Measurements from ENCODE around the gene COL6A3.
"Not testable (repeated sequence)": the region's sequence is repeated elsewhere in the genome, so short reads cannot be mapped to it uniquely, and the experiment has no call there.

COL6A3 gene

DNA sequence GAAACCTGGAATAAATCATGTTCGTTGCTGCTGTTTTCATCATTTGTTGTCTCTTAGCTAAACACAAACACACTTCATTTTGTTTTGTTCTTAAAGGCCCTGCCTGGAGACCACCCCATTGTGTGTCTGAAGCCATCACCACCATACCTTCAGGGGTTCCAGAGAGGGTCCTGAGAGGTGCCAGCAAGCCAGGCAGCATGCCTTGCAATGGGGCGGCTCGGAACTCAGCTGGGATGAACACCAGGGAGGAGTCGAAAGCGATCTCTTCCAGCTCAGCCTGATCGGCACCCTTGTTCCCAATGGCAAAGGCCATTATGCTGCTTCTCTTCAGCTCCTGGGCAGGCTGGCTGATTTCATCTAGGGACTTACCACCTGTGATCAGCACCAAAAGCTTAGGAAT lies 33.2 kb downstream of the COL6A3 start:
- no peak for DNase-seq (ENCODE audit: low read depth)

DNA sequence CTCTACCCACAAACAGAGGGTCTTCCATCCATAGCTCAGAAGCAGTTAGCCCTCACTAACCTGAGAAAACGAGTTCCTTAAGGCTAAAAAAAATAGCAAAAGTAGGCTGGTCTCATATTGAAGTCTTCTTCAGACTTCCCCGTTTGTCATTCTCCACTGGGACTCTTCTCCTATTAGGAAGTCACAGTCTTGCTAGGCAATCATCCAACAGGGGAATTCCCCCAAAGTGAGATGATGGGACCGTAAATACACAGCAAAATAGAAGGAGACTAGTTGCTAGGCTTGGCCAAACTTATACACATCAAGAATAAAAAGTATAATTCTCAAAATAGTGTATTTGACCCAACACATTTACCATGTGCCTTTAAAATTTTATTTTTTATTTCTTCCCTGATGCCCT lies 34.3 kb downstream of the COL6A3 start:
- DNase-seq (ENCODE audit: low read depth) = no peak

DNA sequence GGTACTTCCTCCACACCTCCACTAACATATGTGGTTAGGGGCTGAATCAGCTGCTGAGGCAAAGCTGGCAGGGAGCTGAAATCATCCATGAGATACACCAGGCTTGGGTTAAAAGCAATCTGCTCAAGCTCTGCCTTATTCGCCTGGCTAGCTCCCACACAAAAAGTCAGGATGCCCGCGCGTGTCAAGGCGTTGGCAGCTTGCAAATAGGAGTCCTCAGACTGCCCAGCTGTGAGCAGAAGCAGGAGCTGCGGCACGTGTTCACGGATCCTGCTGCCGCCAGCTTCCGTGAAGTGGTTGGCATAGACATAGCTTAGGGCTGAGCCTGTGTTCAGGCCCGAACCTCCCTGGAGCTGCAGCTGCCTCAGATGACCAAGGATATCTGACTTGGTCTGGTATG lies 35.3 kb downstream of the COL6A3 start:
- DNase-seq (ENCODE audit: low read depth) = no peak

DNA sequence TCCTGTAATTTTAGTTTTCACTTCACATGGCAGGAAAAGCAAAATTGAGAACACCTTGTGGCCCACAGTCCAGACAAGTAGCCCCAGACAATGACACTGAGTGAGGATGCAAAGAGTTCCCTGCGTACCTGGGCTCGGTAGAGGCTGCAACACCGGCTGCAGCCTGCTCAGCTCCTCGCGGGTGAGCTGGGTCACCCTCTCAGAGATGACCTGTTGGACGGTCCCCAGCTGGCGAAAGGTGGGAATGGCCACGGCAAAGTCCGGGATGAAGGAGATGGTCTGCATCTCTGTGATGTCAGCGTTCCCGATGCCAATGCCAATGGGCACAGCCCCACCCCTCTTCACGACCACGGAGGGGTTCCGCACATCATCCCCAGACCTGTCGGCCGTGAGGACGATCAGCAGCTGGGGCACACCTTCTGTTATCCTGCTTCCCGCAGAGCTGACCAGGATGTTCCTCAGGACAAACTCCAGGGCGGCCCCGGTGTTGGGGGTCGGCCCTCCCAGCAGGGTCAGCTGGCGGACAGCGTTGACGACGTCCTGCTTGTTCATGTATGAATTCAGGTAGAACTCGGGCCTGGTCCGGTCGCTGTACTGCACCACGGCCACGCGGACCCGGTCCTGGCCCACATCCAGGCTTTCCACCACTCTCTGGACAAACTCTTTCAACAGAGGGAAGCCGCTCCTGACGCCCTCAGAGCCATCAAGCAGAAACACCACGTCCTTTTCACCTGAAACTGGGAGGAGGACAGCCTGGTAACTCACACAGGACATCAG lies 39.5 kb downstream of the COL6A3 start:
- DNase-seq (ENCODE audit: low read depth) = no peak

DNA sequence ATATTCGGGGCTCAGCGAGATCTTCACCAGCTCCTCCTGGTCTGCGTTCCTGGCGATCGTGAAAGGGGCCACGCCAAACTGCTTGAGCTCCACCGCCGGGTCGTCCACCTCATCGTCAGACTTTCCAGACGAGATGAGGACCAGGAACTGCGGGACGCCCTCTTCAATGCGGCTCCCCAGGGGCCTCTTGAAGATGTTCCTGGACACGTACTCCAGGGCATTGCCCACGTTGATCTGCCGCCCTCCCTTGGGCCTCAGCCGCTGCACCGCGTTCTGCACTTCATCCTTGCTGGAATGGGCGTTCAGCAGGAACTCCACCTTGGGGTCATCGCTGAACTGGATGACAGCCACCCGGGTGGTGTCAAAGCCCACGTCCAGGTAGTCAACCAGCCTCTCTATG lies 42.1 kb downstream of the COL6A3 start:
- no peak for DNase-seq (ENCODE audit: low read depth)

DNA sequence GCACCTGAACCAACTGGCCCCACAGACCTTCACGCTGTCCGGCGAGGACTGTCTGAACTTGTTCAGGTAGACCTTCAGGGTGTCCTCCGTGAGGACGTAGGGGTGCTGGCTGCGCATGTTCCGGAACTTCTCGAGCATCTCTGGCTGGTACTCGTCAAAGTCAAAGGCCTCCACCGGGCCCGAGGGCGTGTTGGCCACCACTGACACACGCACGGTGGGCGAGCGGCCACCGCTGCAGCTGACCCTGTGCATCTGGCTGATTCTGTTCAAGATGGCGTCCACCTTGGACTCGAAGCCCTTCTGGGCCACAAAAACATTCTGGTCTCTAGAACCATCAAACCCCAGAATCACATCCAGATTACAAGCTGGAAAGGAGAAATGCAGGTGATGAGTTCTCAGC lies 48.3 kb downstream of the COL6A3 start:
- no peak for DNase-seq (ENCODE audit: low read depth)

DNA sequence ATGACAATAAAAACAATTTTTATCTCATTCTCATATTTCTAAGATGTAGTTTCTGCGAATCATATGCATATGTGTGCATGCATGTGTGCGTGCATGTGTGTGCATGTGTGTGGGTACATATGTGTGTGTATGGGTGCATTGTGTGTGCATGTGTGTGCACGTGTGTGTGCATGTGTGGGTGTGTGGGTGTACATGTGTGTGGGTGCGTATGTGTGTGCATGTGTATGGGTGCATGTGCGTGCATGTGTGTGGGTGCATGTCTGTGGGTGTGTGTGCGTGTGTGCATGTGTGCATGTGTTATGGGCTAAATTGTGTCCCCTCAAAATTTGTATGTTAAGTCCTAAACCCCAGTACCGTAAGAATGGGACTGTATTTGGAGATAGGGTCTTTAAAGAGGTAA lies 49.3 kb downstream of the COL6A3 start:
- DNase-seq (ENCODE audit: low read depth) = no peak

DNA sequence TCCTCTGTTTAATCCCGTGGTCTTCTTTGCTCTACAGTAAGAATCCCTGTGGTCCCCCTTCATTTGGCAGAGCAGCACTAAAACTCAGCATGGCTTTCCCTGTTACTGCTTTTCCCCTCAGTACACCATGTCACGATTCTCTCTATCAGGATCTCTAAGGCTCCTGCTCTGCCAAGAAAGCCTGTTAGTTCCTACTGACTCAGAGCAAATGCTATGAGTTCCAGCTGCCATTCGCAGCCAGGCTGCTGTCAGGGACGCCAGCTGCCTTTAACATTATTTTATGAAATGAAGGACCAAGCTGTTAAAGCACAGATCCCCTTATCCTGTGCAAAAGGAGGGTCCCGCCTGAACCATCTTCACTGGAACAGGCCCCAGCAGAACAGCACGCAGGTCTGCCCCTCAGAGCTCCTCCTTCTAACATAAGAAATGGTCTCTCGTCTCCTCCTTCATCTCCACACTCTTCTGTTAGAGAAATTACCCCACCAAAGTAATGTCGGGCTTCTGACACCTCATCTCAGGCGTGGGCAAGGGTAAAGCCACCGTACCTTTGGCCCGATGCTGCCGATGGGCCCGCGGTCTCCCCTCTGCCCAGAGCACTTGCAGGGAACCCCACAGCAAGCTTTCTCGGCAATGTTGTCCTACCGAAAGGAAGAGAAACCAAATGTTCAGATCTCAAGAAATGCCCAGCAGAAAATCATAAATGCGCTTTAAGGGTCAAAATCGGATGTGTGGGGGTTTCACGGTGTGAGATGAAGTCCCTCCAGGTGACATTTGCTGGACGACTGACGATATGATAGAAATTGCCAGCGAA lies 52.6 kb downstream of the COL6A3 start:
- DNase-seq (ENCODE audit: low read depth) = no peak

DNA sequence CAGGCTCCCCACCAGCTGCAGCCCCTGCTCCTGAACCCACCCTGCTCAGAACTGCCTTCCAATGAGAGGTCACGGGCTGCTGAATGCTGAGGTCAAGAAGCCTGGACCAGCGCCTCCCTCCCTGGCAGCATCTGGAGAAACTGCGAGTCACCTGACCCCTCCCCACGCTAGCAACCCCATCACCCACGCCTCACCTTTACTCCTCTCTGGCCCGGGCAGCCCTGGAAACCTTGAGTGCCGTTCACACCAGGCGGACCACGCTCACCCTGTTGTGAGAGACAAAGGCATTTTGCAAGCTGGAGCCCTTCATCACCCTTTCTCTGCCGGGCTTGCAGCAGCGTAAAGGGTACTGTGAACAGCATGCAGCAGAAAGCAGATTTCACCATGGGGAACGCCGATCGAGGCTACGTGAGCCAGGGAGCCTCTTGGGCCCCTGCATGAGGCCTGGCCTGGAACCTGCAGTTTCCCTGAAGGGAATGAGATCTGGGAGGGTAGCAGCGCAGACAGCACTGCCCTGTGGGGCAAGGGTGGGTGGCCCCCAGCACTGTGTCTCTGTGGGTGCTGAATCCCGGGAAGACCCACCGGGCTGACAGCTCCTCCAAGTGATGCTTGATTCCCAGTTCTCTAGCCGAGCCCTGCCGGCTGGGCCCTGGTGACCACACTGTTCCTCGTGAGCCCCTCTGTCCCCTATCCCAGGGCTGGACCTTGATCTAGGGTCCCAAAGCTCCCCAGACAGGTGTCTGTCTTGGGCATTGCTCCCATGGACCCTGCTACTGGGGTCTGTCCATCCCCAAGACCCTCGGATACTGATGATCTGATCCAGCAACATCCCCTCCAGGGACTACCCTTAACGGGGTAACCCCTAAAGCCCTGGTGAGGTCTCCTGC lies 53.8 kb downstream of the COL6A3 start:
- no peak for DNase-seq (ENCODE audit: low read depth)

DNA sequence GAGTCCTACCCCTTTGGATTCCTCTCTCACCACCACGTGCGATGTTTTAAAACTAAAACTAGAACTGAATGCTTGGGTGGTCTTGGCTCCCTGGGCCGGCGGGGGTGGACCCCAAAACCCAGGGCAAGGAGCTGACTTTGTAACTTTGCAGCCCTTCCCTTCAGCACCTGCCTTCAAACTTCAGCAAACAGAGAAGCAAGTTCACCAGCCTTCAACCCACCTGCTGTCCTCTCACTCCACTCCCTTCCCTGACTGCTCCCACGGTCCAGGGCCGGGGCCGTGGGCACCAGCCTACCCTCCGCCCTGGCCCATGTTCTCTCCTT lies 54.5 kb downstream of the COL6A3 start:
- DNase-seq (ENCODE audit: low read depth) = no peak

DNA sequence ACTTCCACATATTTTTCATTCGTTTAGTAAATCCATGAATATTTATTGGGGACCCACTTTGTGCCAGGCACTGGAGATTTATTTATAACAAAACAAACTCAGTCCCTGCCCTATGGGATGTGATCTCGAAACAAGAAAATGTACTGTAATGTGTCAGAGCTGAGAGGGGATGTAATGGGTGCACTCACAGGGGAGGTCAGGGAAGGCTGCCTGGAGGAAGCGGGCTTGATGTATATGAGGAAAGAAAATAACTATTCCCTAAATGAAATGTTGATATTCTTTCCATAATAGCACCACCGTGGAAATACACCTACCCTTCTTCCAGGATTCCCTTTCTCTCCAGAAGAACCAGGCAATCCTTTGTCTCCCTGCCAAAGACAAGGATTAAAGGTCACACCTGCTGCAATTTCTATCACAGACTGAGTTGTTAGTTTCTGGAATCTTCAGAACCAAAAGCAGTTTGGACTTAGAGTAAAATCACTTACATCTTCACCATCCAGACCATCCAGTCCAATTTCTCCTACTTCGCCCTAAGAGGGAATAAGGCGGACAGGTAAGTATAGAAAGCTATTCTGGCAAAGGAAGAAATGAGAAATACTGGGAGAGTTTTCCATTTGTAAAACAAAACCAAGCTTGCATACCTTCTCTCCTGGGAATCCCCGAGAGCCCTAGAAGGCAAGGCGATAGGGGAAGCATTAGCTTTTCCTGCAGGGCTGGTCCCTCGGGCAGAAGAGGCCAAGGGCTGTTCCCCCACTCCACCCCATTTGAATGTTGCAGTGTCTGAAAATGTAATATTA lies 55.0 kb downstream of the COL6A3 start:
- no peak for DNase-seq (ENCODE audit: low read depth)

DNA sequence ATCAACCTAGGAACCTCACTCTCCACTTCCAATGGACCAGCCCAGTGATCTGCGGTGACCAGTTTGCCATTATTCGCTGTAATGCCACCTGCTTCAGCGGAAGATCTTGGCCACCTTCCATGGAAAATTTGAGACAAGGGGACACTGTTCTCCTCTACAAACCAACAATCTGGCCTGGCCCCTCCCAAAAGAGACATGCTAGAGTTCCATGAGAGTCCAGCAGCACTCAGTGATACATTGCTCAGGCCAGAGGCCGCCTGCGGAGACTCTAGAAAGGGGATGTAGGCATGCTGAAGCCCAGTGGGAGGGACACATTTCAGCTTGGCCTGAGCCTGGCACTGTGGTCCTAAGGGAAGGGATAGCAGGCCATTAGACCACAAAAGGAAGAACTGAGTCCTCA lies 58.3 kb downstream of the COL6A3 start:
- no peak for DNase-seq (ENCODE audit: low read depth)

DNA sequence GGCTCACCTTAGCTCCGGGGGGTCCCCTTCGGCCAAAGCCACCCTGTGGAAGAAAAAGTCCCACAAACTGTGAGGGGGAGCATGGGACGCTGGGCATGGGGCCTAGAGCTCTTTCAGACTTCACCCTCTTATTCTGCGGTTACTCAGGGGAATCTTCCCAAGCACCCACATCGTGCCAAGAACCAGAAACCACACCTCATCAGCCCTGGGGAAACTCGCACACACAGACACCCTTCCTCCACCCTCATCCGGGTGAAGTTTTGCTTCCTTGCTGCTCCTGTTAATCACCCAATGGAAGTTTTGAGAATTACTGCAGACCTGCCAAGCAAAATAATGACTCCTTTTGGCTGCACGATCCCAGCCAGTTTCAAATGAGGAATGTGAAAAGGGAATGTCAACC lies 59.1 kb downstream of the COL6A3 start:
- DNase-seq (ENCODE audit: low read depth) = no peak

DNA sequence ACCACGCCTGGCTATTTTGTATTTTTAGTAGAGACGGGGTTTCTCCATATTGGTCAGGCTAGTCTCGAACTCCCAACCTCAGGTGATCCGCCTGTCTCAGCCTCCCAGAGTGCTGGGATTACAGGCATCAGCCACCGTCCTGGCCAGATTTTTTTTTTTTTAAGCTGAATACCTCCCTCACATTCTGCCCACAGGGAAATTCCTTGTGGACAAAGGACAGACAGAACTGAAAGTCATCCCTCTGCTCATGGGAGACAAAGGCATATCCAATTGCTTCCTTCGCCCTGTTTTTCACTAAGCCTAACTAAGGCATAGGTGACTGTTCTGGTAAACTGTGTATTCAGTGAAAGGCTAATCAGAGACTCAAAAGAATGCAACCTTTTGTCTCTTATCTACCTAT lies 59.8 kb downstream of the COL6A3 start:
- DNase-seq (ENCODE audit: low read depth) = not testable (repeated sequence)

DNA sequence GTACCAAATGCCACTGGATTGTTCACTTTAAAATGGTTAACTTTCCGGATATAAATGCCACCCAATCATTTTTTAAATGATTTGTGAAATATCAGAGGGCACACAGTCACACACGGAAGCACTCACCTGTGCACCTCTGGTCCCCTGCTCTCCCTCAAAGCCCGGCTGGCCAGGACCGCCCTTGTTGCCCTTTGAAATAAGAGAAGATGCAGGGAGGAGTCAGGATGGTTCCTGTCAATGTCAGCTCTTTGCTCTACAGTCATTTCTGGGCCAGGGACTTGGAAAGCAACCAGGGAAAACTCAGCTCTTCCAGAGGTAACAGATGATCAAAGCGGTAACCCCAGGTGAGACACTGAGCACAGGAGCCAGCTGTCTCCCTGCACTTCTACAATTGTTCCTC lies 60.7 kb downstream of the COL6A3 start:
- DNase-seq (ENCODE audit: low read depth) = no peak

DNA sequence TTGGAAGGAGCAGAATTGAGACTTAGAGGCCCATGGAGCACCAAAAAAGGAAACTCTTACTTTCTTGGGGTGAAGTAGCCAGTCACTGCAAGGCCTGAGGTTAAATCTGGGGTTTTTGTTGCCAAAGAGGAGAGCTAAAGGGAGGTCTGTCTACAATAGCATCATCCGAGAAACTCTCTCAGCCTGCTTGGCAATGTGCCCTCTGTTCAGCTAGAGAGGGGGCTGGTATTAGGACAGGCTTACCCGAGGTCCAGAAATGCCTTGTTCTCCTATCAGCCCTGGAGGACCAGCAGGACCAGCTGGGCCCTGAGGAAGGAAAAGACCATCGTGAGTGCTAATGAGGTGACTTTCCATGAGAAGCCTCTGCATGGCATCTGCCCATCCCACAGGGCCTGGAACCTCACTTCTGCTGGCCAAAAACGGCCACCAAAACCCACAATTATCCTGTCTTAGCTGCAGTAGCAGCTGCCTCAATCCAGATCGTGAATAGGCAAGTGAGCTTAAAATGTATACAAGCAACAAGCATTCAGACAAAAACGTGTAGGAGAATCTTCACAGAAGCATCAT lies 61.6 kb downstream of the COL6A3 start:
- DNase-seq (ENCODE audit: low read depth) = no peak

DNA sequence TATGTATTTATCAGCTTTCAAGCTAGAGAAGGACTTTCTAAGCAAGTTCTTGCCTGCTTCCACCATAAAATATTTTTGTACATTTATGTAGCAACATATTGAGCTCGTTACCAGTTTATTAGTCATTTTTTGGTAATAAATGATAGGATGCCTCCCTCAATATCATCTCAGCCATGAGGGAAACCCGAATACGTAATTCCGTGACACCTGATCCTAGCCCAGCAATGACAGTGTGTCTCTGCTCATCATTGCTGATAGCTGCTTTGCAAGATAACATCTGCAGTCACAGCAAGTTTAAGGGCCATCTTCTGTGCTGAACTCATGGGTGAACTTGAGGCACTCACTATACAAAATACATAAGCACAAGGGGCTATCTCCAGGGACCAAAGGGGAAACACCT lies 62.2 kb downstream of the COL6A3 start:
- DNase-seq (ENCODE audit: low read depth) = no peak

DNA sequence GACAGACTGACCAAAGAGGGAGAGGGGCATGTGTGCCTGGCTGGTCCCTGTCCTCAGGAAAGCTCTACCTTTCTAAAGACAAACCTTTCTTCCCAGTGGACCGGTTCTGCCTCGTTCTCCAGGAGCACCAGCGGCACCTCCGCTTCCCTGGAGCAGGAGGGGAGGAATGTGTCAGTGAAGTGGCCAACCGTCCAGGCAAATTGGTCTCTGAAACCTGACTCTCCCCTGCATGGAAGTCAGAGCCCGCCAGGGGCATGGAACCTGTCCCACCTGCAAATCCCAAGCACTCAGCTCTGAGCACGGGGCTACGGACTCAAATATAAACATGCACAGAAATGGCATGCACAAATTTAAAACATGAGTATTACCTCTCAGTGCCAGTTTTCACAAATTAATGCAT lies 62.9 kb downstream of the COL6A3 start:
- no peak for DNase-seq (ENCODE audit: low read depth)

DNA sequence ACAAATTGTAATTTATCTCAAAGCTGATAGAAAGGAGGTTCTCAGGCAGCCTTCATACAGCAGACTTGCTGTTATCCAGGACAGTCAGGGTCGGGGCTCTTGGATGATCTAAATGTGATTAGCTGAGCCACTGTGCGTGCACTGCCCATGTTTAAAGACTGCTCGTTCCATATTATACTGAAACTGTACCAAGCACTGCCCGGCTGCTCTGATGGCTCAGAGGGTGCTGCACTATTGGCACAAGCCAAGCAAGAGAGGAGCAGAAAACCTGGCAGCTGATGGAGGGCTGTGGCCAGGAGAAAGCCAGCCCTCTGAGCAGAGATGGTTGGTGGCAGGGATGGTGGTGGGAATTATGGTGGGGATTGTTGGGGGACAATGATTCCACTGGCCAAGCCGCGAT lies 63.4 kb downstream of the COL6A3 start:
- DNase-seq (ENCODE audit: low read depth) = no peak

DNA sequence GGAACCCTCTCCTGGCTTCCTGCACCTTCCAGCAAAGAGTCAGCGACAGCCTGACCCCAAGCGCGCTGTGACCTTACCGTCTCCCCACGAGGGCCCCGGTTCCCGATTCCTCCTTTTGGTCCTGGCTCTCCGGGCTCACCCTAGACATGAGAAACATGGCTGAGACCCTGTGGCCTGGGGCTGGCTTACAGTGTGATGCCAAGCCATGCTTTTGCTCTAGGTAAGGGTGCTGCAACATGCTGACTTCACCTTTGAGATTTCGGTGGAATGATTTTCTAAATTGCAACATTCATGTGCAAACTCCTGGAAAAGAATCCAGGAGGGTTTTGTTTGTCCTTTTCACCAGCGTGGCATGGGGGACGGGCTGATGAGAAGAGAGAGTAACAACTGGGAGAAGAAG lies 63.9 kb downstream of the COL6A3 start:
- no peak for DNase-seq (ENCODE audit: low read depth)

DNA sequence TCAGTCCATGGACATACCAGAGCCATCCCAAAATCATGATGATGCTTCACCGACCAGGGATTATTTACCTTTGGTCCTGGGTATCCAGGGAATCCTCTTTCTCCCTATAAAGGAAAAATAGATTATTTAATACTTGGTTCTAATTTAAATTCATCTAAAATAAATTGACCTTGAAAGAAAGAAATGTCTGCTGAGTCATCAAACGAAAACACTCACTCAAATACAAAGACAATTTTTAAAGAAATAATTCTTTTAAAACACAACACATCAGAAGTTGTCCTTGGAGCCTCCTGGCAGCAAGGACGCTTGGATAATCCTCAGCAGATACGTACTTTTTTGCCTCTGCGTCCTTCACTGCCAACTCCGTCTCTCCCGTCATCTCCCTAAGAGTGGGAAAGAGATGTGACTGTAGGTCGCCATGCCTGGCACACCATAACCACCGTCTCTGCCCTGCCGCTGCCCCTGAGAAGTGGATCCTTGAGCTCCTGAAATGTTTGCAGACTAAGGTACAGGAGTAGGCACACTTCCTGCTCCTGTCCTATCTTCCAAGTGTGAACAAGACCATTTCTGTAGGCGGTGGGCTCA lies 65.6 kb downstream of the COL6A3 start:
- DNase-seq (ENCODE audit: low read depth) = no peak
